SK-N-SH (cell line): ENCODE results near the gene KCNC4. TPM values are rescaled to one million over a fixed set of nuclear protein-coding genes. Genes with fewer than 3 reads are reported as not detected.

Experiments
- CTCF ChIA-PET: fragments of 300-600, 350-600 bp; formaldehyde crosslinking; extraction: SDS; loops from one replicate; lab custom pipeline; 2021; lab: Yijun Ruan, JAX
- POLR2A ChIA-PET: fragments of 350-600 bp; sonication (Branson Sonifier 250); formaldehyde crosslinking; extraction: SDS; loops from one replicate; lab custom pipeline; 2020; ENCODE audit warnings: antibody characterized with exemption, inconsistent platforms; lab: Yijun Ruan, JAX
- DNase-seq: peaks from one replicate; pipeline ENCODE4 v3.0.0; 2012
- H2AFZ ChIP-seq: fragments of 200-600 bp; sonication (generic); 2 replicates; pipeline ENCODE4 v1.8.1; 2016; ENCODE audit warnings: antibody characterized with exemption, mild to moderate bottlenecking, low read depth
- H3F3A ChIP-seq: fragments of 200-600 bp; sonication (generic); replicated peaks from 2 replicates; pipeline ENCODE3; 2016; ENCODE audit warnings: antibody characterized with exemption, mild to moderate bottlenecking; ENCODE audit not compliant: insufficient read depth
- H3K27ac ChIP-seq, 2 experiments: fragments of 200-500 bp in 1 of 2; fragments of 200-600 bp in 1 of 2; sonication (Bioruptor generic) in 1 of 2; sonication (generic), shearing (Covaris generic) in 1 of 2; 2 replicates each; pipeline versions ENCODE4 v1.5.1 to v1.6.1; 2014 to 2016; ENCODE audit warnings: low read depth in 2 of 2, inconsistent platforms in 1 of 2, low read length in 1 of 2, mild to moderate bottlenecking in 1 of 2, mixed read lengths in 1 of 2
- H3K27me3 ChIP-seq: fragments of 200-600 bp; sonication (generic), shearing (Covaris generic); 2 replicates; pipeline ENCODE4 v1.6.1; 2016; ENCODE audit warnings: mixed run types; ENCODE audit not compliant: insufficient read depth
- H3K36me3 ChIP-seq, 2 experiments: fragments of 200-500 bp in 1 of 2; fragments of 200-600 bp in 1 of 2; sonication (Bioruptor generic) in 1 of 2; sonication (generic) in 1 of 2; replicated peaks in 1 of 2; 2 replicates each; pipeline versions ENCODE3 to v1.5.1; 2014 to 2016; ENCODE audit warnings: low read length in 1 of 2, mild to moderate bottlenecking in 1 of 2; ENCODE audit not compliant: insufficient read depth in 2 of 2, control insufficient read depth in 1 of 2
- H3K4me1 ChIP-seq, 2 experiments: fragments of 200-500 bp in 1 of 2; fragments of 200-600 bp in 1 of 2; sonication (Bioruptor generic) in 1 of 2; sonication (generic), shearing (Covaris generic) in 1 of 2; 2 replicates each; pipeline versions ENCODE4 v1.5.1 to v1.6.1; 2014 to 2016; ENCODE audit warnings: low read depth in 1 of 2, low read length in 1 of 2, mixed run types in 1 of 2; ENCODE audit not compliant: insufficient read depth in 2 of 2, control insufficient read depth in 1 of 2
- H3K4me2 ChIP-seq: fragments of 200-600 bp; sonication (generic), shearing (Covaris generic); 2 replicates; pipeline ENCODE4 v1.6.1; 2017; ENCODE audit warnings: mixed run types
- H3K4me3 ChIP-seq, 2 experiments: fragments of 200-500 bp in 1 of 2; fragments of 200-600 bp in 1 of 2; sonication (Bioruptor generic) in 1 of 2; sonication (generic), shearing (Covaris generic) in 1 of 2; 2 replicates each; pipeline versions ENCODE4 v1.5.1 to v1.8.1; 2014 to 2016; ENCODE audit warnings: low read depth in 2 of 2, inconsistent platforms in 1 of 2, low read length in 1 of 2, mild to moderate bottlenecking in 1 of 2, mixed read lengths in 1 of 2, moderate library complexity in 1 of 2
- H3K79me2 ChIP-seq: fragments of 200-600 bp; sonication (generic); 2 replicates; pipeline ENCODE4 v1.8.1; 2017; ENCODE audit warnings: mild to moderate bottlenecking; ENCODE audit not compliant: insufficient read depth
- H3K9ac ChIP-seq: fragments of 200-600 bp; sonication (generic); 2 replicates; pipeline ENCODE4 v1.6.1; 2017; ENCODE audit warnings: mixed run types
- H3K9me2 ChIP-seq: fragments of 200-600 bp; sonication (generic); 2 replicates; pipeline ENCODE4 v1.6.1; 2017; ENCODE audit warnings: mixed run types
- H3K9me3 ChIP-seq: fragments of 200-600 bp; sonication (generic); 2 replicates; pipeline ENCODE4 v1.6.1; 2017; ENCODE audit warnings: mixed run types, mild to moderate bottlenecking, moderate library complexity
- H4K20me1 ChIP-seq: fragments of 200-600 bp; sonication (generic); 2 replicates; pipeline ENCODE4 v1.6.1; 2017; ENCODE audit warnings: mild to moderate bottlenecking, mixed run types; ENCODE audit not compliant: insufficient read depth
- CHD2 ChIP-seq: fragments of 150-350 bp; IDR thresholded peaks from 2 replicates; pipeline ENCODE4 v1.6.1; 2018; ENCODE audit warnings: low read length; ENCODE audit not compliant: partially characterized antibody
- ELF1 ChIP-seq: IDR thresholded peaks from 2 replicates; pipeline ENCODE4 v1.4.0; 2012
- EP300 ChIP-seq, 2 experiments: IDR thresholded peaks; 2 replicates each; pipeline versions ENCODE4 v1.4.0 to v1.6.1; 2012; ENCODE audit warnings: borderline replicate concordance in 1 of 2, low read depth in 1 of 2, low read length in 1 of 2
- EZH2phosphoT487 ChIP-seq: fragments of 200-600 bp; sonication (generic); IDR thresholded peaks from 2 replicates; pipeline ENCODE4 v1.6.1; 2017; ENCODE audit warnings: low read depth, mixed run types, mild to moderate bottlenecking, antibody characterized with exemption, moderate library complexity, borderline replicate concordance
- FOSL2 ChIP-seq: IDR thresholded peaks from 2 replicates; pipeline ENCODE4 v1.4.0; 2012; ENCODE audit warnings: low read depth, mild to moderate bottlenecking, moderate library complexity, borderline replicate concordance
- GATA2 ChIP-seq: sonication (generic); formaldehyde crosslinking; IDR thresholded peaks from 2 replicates; pipeline ENCODE4 v1.5.0; 2020; ENCODE audit warnings: mild to moderate bottlenecking, missing genetic modification reagents
- IRF3 ChIP-seq: fragments of 150-350 bp; IDR thresholded peaks from 2 replicates; pipeline ENCODE4 v1.6.1; 2016; ENCODE audit warnings: mild to moderate bottlenecking, low read depth, low read length
- JUND ChIP-seq: IDR thresholded peaks from 2 replicates; pipeline ENCODE4 v1.4.0; 2012
- MEF2A ChIP-seq: IDR thresholded peaks from 2 replicates; pipeline ENCODE4 v1.4.0; 2012; ENCODE audit warnings: low read depth, borderline replicate concordance
- MXI1 ChIP-seq: IDR thresholded peaks from 2 replicates; pipeline ENCODE4 v1.6.1; 2012; ENCODE audit warnings: mild to moderate bottlenecking, low read depth, low read length, improper control_type of control experiment
- NFIC ChIP-seq: IDR thresholded peaks from 2 replicates; pipeline ENCODE4 v1.4.0; 2012; ENCODE audit warnings: borderline replicate concordance
- NRF1 ChIP-seq: IDR thresholded peaks from 2 replicates; pipeline ENCODE4 v1.6.1; 2012; ENCODE audit warnings: low read depth, mild to moderate bottlenecking, low read length
- PBX3 ChIP-seq: IDR thresholded peaks from 2 replicates; pipeline ENCODE4; 2012
- POLR2AphosphoS5 ChIP-seq: IDR thresholded peaks from 2 replicates; pipeline ENCODE4 v1.6.1; 2012; ENCODE audit warnings: low read depth, low read length
- RAD21 ChIP-seq: IDR thresholded peaks from 2 replicates; pipeline ENCODE4 v1.6.1; 2012; ENCODE audit warnings: mild to moderate bottlenecking, low read length
- RCOR1 ChIP-seq: fragments of 150-350 bp; IDR thresholded peaks from 2 replicates; pipeline ENCODE4 v1.6.1; 2017; ENCODE audit warnings: antibody characterized with exemption, low read length
- SIN3A ChIP-seq: IDR thresholded peaks from 2 replicates; pipeline ENCODE4 v1.6.1; 2012; ENCODE audit warnings: low read depth, mild to moderate bottlenecking, low read length, moderate library complexity, borderline replicate concordance
- SMC3 ChIP-seq: IDR thresholded peaks from 2 replicates; pipeline ENCODE4 v1.6.1; 2012; ENCODE audit warnings: low read depth, low read length, improper control_type of control experiment
- TAF1 ChIP-seq: IDR thresholded peaks from 2 replicates; pipeline ENCODE4 v1.6.1; 2012; ENCODE audit warnings: low read depth, mild to moderate bottlenecking, low read length, moderate library complexity, borderline replicate concordance
- TCF12 ChIP-seq: IDR thresholded peaks from 2 replicates; pipeline ENCODE4 v1.4.0; 2012
- TEAD4 ChIP-seq: IDR thresholded peaks from 2 replicates; pipeline ENCODE4 v1.4.0; 2012; ENCODE audit warnings: mild to moderate bottlenecking, borderline replicate concordance; ENCODE audit not compliant: insufficient read depth
- USF1 ChIP-seq: IDR thresholded peaks from 2 replicates; pipeline ENCODE4 v1.4.0; 2012; ENCODE audit warnings: low read depth, borderline replicate concordance
- WGBS: methylation state at CpG from one replicate; pipeline ENCODE4 v1.1.6; 2017; ENCODE audit warnings: low lambda C conversion rate; 5-methylcytosine and 5-hydroxymethylcytosine counted together
- polyA plus RNA-seq, 3 experiments: library from polyadenylated mRNA; depleted of rRNA; stranded (reverse); fragments of >200 nt; gene quantifications; 2 replicates each; pipeline ENCODE4 v1.2.3, GENCODE V29; 2012
- TF ChIP-seq, protein P1 (sequence below): IDR thresholded peaks from 2 replicates; pipeline ENCODE4 v1.4.0; 2012; ENCODE audit warnings: low read depth, borderline replicate concordance
- TF ChIP-seq, protein P2 (sequence below): IDR thresholded peaks from 2 replicates; pipeline ENCODE4 v1.4.0; 2012; ENCODE audit warnings: low read depth

Gene KCNC4
- polyA plus RNA-seq, 1 of the 3 experiments (the other 2 are of a cell fraction), result 0.51 TPM

DNA sequence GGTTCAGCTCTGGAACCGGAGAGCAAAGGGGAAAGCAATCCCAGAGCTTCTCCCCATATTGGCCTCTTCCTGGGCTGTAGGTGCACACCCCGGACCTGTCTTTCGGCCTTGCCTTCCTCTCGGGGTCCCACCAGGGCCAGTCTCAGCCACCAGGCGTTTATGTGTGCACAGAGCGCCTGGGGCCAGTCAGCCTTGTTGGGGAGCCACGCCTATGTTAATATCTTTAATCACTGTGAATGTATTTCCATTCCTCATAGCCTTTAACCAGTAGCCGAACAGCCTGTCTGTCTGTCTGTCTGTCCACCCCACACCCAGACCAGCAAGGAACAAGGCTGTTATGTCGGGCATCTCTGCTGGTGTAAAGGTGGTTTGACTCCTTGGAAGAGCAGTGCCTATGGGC, 18.8 kb downstream of the KCNC4 start (continued):
- TF ChIP-seq, protein P1, sequence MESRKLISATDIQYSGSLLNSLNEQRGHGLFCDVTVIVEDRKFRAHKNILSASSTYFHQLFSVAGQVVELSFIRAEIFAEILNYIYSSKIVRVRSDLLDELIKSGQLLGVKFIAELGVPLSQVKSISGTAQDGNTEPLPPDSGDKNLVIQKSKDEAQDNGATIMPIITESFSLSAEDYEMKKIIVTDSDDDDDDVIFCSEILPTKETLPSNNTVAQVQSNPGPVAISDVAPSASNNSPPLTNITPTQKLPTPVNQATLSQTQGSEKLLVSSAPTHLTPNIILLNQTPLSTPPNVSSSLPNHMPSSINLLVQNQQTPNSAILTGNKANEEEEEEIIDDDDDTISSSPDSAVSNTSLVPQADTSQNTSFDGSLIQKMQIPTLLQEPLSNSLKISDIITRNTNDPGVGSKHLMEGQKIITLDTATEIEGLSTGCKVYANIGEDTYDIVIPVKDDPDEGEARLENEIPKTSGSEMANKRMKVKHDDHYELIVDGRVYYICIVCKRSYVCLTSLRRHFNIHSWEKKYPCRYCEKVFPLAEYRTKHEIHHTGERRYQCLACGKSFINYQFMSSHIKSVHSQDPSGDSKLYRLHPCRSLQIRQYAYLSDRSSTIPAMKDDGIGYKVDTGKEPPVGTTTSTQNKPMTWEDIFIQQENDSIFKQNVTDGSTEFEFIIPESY, result no peak
- TF ChIP-seq EZH2phosphoT487 (no peak), MXI1 (no peak), TAF1 (no peak)
- TF ChIP-seq, all 33 proteins: peak for 0

DNA sequence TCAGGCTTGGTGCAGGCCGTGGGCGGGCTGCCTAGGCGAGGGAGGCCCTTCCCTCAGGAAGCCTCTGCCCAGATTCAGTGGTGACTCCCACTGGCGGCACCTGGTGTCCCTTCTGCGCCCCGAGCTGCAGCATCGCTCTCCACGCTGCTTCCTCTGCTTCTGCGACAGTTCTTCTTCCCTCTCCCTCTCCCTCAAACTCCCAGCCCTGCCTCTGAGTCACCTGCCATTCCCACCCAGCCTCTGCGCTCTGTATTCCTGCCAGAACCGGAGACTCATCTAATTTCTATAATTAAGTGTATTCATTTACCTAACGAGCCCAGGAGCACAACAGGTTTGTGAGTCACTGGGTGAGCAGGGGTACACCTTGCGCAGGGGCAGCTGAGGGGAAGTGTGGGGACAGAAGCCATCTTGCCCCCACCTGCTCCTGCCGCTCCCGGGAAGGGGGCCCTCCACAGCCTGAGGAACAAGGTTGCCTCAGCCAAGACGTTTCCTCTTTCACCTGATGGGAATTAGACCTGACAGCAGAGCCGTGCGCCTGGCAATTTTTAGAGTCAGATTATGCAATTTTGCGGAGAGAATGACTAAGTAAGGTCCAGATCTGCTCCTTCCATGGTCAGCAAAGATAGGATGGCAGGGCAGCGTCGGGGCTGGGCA, 19.4 kb downstream of the KCNC4 start:
- Histone ChIP-seq H3K27me3 (no peaks in the 10 kb centered on the region), H3F3A (no peaks in the 10 kb centered on the region), H3K36me3 (no peaks in the 10 kb centered on the region), H3K9ac (no peak overlapping the region), H3K9me2 (no peaks in the 10 kb centered on the region), H3K9me3 (no peaks in the 10 kb centered on the region), H2AFZ (no peak overlapping the region), H3K27ac (no peak overlapping the region), H3K4me3 (no peak overlapping the region), H3K4me2 (0 out of 2 replicates have a peak overlapping the region, but pooled peaks have one; percentile 33), H4K20me1 (no peaks in the 10 kb centered on the region), H3K79me2 (no peaks in the 10 kb centered on the region), H3K4me1 (peaks cover 0 to 47% of the 10 kb centered on the region in 2 experiments; a peak in 1 of 4 replicates)
- WGBS, result 50% methylated on average over 17 of the region's 21 CpGs
- CTCF ChIA-PET, result interaction anchor here (0.7 to 3.8 kb wide), 4 partner anchors 13 to 83 kb away, joined by 3 to 31 read pairs (median 8); partner anchors contain the start of gene KCNC4
- TF ChIP-seq FOSL2, result peak; percentile 46; the same call in 1 of the 2 replicates
- TF ChIP-seq NRF1, result no peak
- TF ChIP-seq SIN3A, result 0 out of 2 replicates have a peak, but pooled peaks have one; percentile 27
- TF ChIP-seq, protein P2, sequence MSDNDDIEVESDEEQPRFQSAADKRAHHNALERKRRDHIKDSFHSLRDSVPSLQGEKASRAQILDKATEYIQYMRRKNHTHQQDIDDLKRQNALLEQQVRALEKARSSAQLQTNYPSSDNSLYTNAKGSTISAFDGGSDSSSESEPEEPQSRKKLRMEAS, result 0 out of 2 replicates have a peak, but pooled peaks have one; percentile 27
- peak; percentile 45; the same call in 1 of the 2 replicates for TF ChIP-seq NFIC
- TF ChIP-seq TEAD4, result no peak
- TF ChIP-seq EP300 (IDR thresholded peaks at IDR 0.05; ENCODE audit: borderline replicate concordance in 1 of 2, low read depth in 1 of 2, low read length in 1 of 2), result peak in 1 of 2 experiments; percentile 37; a peak in 1 of 4 replicates
- no peak for TF ChIP-seq IRF3
- TF ChIP-seq JUND, result no peak; the same call in 1 of the 2 replicates
- no peak for TF ChIP-seq USF1
- no peak for TF ChIP-seq SMC3
- peak; percentile 95 for TF ChIP-seq PBX3
- TF ChIP-seq POLR2AphosphoS5, result no peak
- no peak for TF ChIP-seq RAD21
- no peak for TF ChIP-seq ELF1
- TF ChIP-seq MEF2A, result peak; percentile 45; the same call in 1 of the 2 replicates
- TF ChIP-seq TCF12, result peak; percentile 83
- TF ChIP-seq GATA2, result no peak
- TF ChIP-seq RCOR1, result no peak
- no peak for TF ChIP-seq CHD2
- DNase-seq, result peak; percentile 43
- POLR2A ChIA-PET, result interaction anchor here (0.5 kb wide), 1 partner anchor 729 kb away, joined by 3 read pairs; no protein-coding TSS in a partner anchor
